NCI-H2196 treated with DMSO at 0.1 percent for 48 hours (cell line): Measurements from ENCODE around the gene ITGB8.

ENCODE experiments used
- DNase-seq: peaks from one replicate; lab custom pipeline; 2025; ENCODE audit not compliant: unreplicated experiment; lab: John Stamatoyannopoulos, UW

The ITGB8 gene

GRCh38 chr7:20458521-20458920 is 127.8 kb downstream of the ITGB8 start:
- no peak for DNase-seq

- DNase-seq: no peak
These were observed 128.7 kb downstream of the ITGB8 start for GRCh38 chr7:20459419-20459818.

GRCh38 chr7:20464891-20465290 is 134.2 kb downstream of the ITGB8 start:
- DNase-seq: no peak
